Right kidney (tissue), 1 donor: ENCODE results near the gene NFKB2.

ENCODE experiments used
- DNase-seq: peaks from one replicate; pipeline ENCODE4 v3.0.0-alpha.2; 2016

Gene NFKB2

DNA sequence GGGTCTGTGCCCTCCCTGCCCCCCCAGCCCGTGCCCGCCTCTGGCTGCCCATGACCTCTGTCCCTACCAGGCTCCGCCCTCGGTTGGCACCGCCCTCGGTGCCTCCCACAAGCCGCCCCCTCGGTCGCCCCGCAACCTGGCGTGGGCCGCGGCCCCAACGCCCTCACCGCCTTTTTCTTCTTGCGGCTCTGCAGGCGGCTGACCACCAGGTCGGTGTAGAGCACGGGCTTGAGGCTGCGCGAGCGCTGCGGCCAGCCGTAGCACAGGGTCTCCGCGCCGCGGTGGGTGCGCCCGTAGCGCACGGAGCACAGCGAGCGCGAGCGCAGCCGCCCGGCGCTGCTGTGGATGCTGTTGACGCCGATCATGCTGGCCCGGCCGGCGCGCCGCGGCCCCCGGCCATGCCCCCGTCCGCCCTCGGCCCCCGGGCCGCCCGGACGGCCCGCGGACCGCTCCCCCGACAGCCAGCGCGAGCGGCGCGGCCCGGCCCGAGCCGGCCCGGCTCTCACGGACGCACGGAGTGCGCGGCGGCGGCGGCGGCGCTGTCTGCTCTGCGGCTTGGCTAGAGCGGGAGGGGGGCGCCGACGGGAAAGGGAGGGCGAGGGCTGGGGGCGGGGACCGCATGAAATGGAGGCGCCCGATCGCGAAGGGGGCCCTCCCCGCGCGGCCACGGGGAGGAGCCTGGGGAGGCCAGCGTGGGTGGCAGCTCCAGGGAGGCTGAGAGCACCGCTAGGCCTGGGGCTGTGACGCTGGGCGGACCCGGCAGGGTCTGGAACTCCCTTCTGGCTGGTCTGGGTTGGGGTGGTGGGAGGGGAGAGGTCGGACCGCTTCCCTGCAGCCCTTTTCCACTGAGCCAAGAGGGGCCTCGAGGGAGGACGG, 13.5 kb downstream of the NFKB2 start:
- DNase-seq, result peak; percentile 66

DNA sequence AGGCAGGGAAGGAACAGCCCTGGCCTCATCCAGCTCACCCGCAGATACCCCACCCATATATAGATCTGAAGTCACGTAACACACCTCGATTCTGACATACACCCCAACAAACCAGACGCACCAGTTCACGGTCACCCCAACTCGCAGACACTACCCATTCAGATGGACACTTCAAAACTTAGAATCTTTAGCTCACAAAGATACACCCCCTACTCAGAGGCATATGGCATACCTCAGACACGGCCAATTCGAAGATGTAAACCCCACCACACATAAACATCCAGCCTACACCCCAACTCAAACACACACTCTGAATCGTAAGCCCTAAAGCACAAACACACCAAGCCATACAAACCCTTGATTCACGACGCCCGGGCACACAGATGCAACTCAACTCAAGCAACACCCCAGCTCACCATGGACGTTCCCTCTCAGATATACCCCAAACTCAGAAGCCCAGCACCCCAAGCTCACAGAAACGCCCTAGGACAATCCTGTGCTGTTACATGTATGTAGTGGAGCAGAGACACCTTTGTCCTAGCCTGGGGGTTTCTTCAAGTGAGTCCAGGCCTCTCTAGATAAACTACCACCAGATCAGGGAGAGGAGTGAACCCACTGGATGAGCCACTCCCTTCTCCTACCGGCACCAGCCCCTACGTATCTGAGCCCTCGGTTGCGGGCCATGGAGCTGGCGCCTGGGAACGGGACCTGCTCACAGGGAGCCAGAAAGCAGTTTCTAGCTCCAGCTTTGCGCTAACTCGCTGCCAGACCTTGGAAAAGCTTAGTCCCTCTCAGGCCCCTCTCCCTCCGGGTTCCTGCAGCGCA, 14.3 kb downstream of the NFKB2 start:
- no peak for DNase-seq

DNA sequence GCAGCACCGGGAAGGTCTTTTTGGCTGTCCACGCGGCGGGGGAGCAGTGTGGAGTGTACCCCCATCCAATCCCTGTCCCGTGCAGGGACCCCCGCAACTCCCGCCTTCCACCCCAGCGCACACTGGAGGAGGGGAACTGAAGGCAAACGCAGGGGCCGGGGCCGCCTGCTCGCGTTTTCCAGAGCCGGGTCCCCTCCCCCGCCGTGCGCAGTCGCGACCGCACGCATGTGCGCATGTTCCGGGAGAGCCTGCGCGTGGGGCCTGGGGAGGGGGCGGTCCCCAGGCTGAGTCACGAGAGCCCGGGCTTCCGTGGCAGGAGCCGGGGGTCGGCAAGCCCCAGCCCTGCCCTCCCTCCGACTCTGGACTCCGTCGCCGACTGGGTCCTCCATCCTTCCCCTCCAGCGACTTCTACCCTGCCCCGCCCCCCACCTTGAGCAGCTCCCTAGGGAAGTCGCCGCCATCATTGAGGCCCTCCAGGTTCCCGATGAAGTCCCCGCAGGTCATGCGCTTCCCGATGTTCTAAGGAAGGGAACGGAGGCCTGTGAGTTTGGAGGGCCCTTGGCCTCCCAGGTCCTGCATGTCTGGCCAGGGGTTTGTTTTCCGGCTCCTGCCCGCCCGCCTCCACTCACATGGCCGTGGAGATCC, 15.0 kb downstream of the NFKB2 start:
- peak; percentile 81 for DNase-seq

DNA sequence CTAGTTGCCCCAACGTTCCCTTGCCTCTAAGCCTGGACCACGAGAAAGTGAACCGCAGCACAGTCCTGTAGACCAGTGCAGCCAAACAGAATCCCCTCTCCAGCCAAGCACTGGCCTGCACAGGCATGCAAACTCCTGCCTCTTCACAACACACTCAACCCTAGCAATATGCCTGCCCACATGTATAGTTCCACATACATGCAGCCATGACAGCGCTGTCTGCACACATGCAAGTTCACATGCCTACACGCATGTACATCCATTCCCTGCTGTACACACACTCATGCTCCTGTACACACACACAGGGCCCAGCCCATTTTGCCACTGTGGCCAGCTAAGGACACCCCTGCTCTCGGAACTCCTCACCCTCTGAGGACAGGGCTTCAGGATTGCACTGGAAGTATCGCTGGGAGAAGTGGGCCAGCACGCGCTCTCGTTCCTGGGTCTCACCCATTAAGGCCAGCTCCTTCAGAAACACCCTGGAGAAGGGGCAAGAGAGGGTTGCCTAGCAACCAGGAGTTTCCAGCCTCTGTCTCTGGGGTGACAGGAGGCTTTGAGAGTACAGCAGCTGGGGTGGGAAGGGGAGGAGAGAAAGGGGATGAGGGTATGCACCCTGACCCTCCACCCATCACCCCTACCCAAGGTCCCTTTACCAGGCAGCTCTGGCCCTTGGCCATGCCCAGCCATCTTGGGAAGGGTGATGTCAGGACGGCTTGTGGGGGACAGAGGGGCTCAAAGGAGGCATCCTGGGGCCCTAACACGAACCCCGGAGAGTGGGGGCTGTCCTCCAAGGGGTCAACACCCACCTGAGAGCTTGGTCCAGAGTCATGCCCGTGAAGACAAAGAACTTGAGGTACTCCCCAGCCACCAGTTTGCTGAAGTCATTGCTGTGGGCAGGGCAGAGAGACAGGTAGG, 16.1 kb downstream of the NFKB2 start:
- no peak for DNase-seq

DNA sequence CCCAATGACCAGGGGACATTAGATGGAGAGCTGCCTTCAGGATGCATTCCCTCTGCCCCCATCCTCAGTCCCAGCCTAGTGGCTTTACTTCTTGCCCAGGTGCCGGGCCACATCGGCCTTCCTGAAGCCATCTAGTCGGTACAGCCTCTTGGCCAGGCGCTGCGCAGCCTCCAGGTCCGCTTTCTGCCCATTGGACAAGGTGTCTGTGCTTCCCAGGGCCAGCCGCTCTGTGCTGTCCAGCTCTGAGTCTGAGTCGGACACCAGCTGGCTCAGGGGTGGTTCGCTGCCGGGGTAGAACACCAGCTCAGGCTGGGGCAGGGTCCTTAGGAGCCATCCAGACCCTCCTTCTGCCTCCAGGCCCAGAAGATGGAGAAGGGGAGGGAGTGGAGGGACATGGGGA, 16.8 kb downstream of the NFKB2 start:
- DNase-seq, result no peak

DNA sequence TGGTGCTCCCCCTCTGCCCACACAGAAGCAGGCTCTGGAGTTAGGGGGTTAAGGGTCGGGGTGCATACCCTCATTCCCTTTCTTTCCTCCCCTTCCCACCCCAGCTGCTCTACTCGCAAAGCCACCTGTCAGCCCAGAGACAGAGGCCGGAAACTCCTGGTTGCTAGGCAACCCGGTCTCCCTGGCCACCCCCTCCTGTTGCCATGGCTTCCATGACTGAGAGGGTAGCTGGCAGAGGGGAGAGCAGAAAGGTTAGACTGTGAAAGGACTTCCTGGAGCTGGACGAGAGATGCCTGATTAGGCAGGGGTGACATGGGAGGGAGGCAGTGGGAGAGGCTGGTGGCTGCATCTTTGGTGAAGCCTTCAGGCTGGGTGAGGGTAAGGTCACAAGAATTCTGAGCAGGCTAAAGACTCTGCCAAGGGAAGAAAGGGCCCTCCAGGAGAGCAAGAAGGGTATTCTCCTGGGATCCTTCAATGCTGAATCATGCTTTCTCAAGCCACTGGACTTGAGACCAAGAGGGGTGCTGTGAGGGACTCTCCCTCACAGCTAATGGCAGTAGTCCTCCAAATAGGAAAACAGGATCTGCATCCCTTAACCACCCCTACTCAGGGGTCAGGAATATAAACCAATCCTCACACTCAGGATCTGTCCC, 17.7 kb downstream of the NFKB2 start:
- DNase-seq, result no peak

DNA sequence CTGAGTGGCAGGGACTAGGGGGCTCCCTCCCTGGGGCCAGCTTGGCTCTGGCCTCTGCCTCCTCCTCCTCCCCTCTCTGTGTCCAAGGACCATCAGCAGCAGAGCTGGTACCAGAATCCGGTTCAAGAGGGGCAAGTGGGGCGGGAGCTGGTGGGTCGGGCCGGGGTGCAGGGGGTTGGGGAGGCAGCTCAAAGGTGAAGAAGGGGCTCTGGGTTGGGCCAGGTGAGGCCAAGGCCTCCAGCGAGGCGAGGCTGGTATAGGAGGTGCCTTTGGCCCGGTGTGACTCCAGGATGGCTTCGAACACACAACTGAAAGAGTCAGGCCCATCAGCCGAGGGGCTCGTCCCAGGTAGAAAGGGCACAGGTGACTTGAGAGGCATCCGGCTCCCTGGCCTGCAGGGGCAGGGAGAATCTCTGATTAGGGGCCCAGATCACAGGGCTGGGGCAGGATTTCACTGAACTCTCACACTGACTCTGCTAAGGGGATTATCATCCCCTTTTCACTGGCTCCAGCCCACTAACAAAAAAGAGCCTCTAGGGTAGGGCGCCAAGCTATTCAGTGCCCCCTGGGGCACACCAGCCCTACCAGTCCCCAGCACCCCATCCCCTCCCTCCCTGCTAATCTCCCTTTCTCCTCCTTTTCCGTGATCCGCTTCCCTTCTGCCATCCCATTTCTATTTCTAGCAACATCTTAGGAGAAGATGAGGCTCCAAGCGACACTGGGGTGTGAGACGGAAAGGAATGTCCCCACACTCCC, 18.5 kb downstream of the NFKB2 start:
- no peak for DNase-seq

DNA sequence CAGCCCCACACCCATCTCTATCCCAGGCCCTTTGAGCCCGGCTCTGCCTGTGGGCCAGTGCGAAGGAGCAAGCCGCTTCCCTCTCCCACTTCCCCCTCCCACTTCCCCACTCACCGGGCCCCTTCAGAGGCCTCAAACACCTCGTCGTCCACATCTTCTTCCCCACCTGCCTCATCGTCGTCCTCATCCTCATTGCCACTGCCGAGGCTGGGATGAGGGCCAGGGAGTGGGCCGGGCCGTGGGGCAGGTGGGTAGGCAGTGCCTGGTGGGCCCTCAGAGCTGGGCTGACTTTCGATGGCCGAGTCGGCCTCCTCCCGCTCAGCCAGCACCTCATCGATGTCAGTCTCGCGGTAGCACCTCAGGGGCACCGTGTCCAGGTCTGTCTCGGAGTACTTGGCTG, 19.2 kb downstream of the NFKB2 start:
- no peak for DNase-seq

DNA sequence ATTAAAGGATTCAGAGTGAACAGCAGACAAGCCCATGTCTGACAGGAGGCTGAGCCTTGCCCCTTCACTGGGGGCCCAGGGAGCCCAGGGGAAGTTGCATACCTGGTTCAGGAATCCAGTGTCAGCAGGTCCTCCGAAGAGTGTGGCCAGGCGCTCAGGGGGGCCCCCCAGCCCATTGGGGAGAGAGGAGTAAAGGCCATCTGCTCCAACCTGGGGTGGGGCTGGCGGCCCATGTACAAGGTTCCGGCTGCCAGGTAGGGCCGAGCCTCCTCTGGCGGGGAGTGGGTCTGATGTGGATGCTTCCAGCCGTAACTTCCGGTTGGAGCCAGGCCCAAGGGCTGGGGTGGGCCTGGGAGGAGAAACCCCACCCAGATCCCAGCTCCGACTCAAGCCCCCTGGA, 20.8 kb downstream of the NFKB2 start:
- no peak for DNase-seq

DNA sequence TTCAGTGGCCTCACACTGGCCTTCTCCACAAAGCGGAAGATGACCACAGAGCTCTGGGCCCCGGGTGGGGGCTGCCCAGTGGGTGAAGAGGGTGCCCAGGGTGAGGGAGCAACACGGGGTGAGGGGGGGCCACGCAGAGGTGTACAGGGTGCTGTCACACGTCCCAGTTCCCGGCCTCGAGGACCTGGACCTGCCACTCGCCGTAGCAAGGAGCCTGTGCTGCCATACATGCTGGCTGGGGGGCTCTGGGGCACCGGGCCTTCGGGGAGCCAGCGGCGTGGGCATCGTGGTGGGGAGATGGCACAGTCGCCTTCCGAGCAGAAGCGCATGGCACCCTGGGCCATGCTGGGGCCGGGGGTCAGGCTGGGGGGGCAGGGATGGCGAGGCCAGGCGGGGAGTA, 21.2 kb downstream of the NFKB2 start:
- DNase-seq, result no peak

DNA sequence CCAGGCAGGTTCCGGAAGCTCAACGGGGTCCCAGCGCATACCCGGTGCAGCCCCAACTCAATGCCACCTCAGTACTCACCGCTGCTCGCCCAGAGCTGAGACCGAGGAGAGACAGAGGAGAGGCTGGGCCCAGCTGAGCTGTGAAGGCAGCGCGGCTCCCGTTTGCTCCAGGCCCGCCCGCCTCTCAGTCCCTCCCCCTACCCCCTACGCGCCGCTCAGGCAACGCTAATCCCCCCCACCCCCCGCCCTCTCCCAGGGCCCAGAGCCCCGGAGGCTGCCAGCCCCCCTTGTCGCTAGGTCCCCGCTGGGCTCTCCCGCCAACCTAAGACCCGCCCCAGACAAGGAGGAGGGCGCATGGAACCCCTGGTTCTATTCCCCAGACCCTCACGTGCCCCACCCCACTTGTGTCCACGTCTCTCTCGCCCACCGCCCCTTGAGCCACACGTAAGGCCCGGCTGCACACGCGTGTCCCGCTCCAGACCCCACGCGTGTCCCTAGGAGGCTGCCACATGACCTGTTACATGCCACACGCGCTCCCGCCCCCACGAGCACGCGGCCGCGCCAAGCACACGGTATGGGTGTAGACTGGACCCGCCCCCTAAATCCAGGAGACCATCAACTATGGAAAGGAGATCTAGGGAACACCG, 23.2 kb downstream of the NFKB2 start, which contains the start of gene PSD:
TSS of gene PSD (minus strand) at position 164 of the 647 bp plus-strand sequence. CDS start 1,747 bp downstream, outside the sequence.
- DNase-seq, result no peak

DNA sequence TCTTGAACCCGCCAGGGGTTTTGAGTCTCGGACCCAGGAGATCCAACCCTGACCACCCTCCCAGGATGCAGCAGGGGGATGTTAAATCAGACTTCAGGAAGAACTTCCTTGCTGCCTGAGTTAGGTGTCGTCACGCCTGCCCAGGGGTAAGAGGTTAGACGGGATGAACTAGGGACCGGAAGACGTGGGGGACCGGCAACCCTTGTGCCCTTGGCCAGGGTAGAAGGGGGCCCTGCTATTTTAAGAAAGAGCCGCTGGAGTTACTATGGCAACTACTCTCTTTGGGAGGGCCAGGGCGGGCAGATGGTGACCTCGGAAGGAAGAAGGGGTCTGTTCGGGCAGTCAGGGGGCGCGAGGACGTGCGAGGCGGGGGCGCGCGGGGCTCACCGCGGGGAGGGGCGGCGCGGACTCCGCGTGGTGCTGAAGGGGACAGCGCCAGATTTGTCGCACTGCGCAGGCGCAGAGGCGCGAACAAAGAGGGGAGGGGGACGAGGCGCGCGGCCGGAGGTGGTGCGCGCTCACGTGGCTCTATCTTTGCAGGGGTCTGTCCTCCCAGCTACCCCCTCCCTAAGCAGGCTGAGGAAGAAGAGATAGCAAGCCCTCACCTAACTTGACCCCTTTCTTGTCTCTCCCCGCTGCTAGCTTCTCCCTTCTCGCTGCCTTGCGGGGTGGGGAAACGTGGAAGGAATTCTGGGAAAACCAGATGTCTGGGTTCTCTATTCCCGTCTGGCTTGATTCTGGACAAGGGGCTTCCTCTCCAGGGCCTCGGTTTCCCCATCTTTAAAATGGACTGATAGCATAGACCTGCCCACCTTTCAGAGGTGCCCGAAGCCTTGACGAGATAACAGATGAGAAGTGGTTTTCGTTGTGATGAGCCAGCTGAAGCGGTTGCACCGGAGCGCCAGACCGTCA, 24.0 kb downstream of the NFKB2 start:
- DNase-seq, result peak; percentile 80

DNA sequence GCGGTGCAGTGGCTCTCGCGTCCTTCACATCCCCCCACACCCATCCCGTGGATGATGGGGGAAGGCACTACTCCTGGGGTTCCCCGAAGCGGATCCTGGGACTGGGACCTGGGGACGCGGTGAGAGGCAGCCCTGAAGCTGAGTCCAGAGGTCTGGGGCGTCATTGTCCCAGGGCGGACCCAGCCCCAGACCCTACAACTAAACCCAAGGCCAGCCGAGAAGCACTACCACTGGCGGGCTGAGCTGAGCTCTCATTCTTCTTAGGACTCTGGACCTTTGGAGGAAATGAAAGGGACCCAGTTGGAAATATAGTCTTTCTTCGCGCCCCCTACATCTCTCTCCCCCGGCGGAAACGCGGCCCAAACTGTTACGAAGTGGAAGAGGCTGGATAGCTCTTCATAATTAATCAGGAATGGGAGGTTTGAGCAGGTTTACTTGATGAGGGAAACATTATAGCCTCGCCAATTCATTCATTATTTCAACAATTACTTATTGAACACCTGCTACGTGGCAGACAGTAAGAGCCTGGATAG, 24.7 kb downstream of the NFKB2 start:
- no peak for DNase-seq

DNA sequence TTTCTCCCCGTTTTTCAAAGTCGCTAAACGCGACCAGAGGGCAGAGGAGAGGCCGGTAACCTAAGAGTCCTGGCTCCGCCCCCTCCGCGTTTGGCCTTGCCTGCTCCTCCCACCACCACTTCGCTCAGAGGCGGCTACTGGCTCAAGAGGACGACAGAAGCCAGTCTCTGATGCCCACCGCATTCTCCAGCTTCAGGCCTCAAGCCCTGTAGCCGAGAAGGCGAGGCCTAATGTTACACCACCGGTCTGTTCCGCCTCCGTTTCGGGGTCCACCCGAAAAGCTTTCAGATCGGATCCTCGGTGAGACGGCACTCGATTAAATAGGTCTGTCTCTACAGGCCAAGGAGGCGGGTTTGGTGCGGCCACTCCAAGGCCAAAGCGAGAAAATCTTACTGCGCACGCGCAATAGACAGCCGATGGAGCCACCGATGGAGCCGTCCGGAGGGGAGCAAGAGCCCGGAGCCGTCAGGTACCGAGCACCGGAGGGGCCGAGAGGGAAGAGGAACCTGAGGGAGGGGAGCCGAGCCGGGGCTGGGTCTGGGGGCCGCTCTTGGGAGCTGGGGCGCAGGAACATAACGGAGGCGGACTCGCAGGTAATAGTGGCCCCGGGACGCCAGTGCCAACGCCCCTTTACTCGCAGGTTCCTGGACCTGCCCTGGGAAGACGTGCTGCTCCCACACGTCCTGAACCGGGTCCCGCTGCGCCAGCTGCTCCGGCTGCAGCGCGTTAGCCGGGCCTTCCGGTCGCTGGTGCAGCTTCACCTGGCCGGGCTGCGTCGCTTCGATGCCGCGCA, 25.4 kb downstream of the NFKB2 start, which contains the start of gene FBXL15:
TSS of gene FBXL15 (plus strand) at position 123 of the 793 bp plus-strand sequence. CDS start at position 417, 294 bp downstream.
- peak; percentile 98 for DNase-seq

DNA sequence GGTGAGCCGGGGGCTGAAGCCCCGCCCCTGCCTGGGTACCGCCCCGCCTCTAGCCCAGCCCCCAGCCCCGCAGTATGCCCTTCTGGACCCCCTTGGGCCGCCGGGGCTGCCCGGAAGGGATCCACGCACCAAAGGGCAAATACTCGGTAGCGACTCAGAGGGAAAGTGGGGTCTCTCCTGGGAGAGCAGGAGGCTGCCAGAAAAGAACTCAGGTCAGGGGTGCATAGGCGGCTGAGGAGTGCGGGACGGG, 25.9 kb downstream of the NFKB2 start:
- DNase-seq, result peak; percentile 69

DNA sequence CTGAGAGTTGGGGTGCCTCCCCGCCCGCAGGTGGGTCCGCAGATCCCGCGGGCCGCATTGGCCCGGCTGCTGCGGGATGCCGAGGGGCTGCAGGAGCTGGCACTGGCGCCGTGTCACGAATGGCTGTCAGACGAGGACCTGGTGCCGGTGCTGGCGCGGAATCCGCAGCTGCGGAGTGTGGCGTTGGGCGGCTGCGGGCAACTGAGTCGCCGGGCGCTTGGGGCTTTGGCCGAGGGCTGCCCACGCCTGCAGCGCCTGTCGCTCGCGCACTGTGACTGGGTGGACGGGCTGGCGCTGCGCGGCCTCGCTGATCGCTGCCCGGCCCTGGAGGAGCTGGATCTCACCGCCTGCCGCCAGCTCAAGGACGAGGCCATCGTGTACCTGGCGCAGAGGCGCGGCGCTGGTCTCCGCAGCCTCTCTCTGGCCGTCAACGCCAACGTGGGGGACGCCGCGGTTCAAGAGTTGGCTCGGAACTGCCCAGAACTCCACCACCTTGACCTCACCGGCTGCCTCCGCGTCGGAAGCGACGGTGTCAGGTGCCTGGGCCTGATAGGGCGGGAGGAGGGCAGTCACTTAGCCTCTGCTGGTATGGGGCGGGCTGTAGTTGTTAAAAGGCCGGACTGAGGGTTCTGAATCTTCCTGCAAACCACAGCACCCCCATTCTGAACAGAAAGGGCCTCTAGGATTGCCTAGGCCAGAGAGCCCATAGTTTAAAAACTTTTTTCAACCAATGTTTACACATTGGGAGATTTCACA, 26.4 kb downstream of the NFKB2 start:
- DNase-seq, result no peak

DNA sequence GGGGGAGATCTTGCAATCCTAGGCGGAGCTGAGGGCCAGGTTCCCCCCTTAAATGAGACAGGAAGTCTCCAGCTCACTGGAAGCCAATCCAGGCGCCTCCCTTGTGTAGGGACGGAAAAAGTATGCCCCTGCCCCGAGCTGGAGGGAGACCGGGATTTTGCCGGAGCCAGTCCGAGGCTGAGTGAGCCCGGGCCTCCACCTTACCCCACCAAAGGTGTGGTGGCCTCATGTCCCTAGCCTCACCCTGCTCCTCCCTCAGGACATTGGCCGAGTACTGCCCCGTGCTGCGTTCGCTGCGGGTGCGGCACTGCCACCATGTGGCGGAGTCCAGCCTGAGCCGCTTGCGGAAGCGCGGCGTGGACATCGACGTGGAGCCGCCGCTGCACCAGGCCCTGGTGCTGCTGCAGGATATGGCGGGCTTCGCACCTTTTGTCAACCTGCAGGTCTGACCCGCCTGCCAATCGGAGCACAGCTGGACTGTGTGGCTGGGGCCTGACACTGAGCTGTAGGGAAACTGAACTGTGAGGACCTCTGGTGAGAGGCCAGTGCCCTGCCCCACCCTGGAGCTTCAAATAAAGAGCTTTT, 27.1 kb downstream of the NFKB2 start:
- DNase-seq, result peak; percentile 67
